ENCODE data around the gene GPR32.

- TF ChIP-seq CTCF (IDR thresholded peaks at IDR 0.05; ENCODE audit: low read depth, low read length, poor library complexity, severe bottlenecking) = no peak
- no peak for TF ChIP-seq EZH2phosphoT487 (IDR thresholded peaks at IDR 0.05; ENCODE audit: borderline replicate concordance, low read length)
Measured at GRCh38 chr19:50814883-50815282, 44.6 kb downstream of the GPR32 start.
